Chondrocyte (in vitro differentiated cells): Measurements from ENCODE around the gene DCTN2. TPM values are rescaled to one million over a fixed set of nuclear protein-coding genes. Genes with fewer than 3 reads are reported as not detected.

Experiments used
- DNase-seq: peaks from one replicate; pipeline ENCODE4 v3.0.0; 2021; ENCODE audit warnings: mixed read lengths, low spot score
- H3K27ac Mint-ChIP-seq: one replicate; pipeline ENCODE4 v1.8.0; 2021; ENCODE audit warnings: mild to moderate bottlenecking, moderate library complexity, mixed read lengths; ENCODE audit not compliant: unreplicated experiment
- H3K27me3 Mint-ChIP-seq: 2 replicates; pipeline ENCODE4 v1.8.0; 2021; ENCODE audit warnings: low read depth, mixed read lengths
- H3K36me3 Mint-ChIP-seq: 2 replicates; pipeline ENCODE4 v1.8.0; 2021; ENCODE audit warnings: low read depth, mixed read lengths
- H3K4me1 Mint-ChIP-seq: 2 replicates; pipeline ENCODE4 v1.8.0; 2021; ENCODE audit warnings: low read depth, mild to moderate bottlenecking, mixed read lengths
- H3K4me3 Mint-ChIP-seq: one replicate; pipeline ENCODE4 v1.8.0; 2021; ENCODE audit warnings: mild to moderate bottlenecking, moderate library complexity, mixed read lengths; ENCODE audit not compliant: unreplicated experiment
- H3K9me3 Mint-ChIP-seq: 2 replicates; pipeline ENCODE4 v1.8.0; 2021; ENCODE audit warnings: low read depth, mixed read lengths
- long read RNA-seq: library from polyadenylated mRNA; stranded (forward); transcript quantifications from one replicate; pipeline ENCODE4 v2.0.0, GENCODE V29; 2021
- total RNA-seq: library from RNA; stranded (reverse); gene quantifications from 3 replicates; pipeline ENCODE4 v1.2.1, GENCODE V29; 2021
- TF ChIP-seq, protein P1 (sequence below): fragments of 200-600 bp; sonication (generic); IDR thresholded peaks from 2 replicates; pipeline ENCODE4 v1.5.0; 2021; ENCODE audit warnings: antibody characterized with exemption, mild to moderate bottlenecking, moderate library complexity

DCTN2 gene
- total RNA-seq: 104 to 117 TPM (median 112 TPM) in 3 replicates
- long read RNA-seq, transcript DCTN2-209 (14 exons, 2,061 nt): major isoform, 186 of 409 reads
- long read RNA-seq, partial matches to known transcripts: 5 of 409 reads
- long read RNA-seq, other reads (novel, unspliced or antisense): 217 of 409 reads

DNA sequence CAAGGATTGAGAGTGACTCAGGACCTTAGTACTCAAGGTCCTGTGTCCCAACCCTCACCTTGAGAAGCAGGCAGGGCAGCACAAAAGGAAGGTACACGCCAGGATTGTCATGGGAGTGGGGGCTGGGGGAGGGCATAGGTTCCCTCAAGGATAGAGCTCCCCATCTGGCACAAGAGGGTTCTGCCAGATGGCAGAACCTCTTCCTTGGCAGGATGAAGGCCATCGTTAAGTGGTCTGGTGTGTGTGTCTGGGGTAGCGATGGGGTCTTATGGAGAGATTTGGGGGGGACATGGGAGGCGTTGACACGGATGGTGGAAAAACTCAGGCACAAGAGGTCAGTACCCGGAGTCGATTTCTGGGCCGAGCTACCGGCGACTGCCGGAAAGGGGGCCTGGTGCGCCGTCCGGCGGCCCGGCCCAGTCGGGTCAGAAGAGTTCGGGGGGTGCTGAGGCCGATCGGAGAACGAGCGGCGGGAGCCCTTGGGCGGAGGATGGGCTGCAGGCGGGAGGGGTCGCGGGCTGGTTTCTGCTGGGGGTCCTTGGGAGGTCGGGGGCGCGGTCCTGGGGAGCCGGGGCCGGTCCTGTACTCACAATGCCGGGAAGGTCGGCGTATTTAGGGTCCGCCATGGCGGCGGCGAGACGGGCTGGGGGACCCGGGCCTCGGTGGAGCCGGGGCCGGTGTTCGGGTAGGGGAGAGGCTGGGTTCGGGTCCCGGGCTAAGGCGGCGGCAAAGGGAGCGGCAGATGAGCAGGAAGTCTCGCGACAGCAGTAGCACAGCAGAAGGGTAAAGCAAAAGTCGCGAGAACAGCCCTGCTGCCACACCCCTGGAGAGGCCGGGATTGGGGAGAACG lies at the start of gene DCTN2:
Gene DCTN2, minus strand, starts transcription at position 755 of the 850 bp plus-strand sequence. Its CDS starts 129 bp downstream, at position 626.
- peak within 1 kb of the TSS; percentile 97 for H3K27ac Mint-ChIP-seq
- peaks cover 4% of the 10 kb centered on the region for H3K36me3 Mint-ChIP-seq
- TF ChIP-seq, protein P1, sequence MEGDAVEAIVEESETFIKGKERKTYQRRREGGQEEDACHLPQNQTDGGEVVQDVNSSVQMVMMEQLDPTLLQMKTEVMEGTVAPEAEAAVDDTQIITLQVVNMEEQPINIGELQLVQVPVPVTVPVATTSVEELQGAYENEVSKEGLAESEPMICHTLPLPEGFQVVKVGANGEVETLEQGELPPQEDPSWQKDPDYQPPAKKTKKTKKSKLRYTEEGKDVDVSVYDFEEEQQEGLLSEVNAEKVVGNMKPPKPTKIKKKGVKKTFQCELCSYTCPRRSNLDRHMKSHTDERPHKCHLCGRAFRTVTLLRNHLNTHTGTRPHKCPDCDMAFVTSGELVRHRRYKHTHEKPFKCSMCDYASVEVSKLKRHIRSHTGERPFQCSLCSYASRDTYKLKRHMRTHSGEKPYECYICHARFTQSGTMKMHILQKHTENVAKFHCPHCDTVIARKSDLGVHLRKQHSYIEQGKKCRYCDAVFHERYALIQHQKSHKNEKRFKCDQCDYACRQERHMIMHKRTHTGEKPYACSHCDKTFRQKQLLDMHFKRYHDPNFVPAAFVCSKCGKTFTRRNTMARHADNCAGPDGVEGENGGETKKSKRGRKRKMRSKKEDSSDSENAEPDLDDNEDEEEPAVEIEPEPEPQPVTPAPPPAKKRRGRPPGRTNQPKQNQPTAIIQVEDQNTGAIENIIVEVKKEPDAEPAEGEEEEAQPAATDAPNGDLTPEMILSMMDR: peak; percentile 51
- peaks cover 54% of the 10 kb centered on the region for H3K4me1 Mint-ChIP-seq
- no peaks in the 10 kb centered on the region for H3K9me3 Mint-ChIP-seq
- H3K4me3 Mint-ChIP-seq: peak within 1 kb of the TSS; percentile 99
- H3K27me3 Mint-ChIP-seq: peaks cover 10% of the 10 kb centered on the region
- DNase-seq: peak; percentile 97

- peaks cover 26% of the 10 kb centered on the region for H3K4me1 Mint-ChIP-seq
- H3K36me3 Mint-ChIP-seq: peaks cover 18% of the 10 kb centered on the region
- no peaks in the 10 kb centered on the region for H3K9me3 Mint-ChIP-seq
- no peaks in the 10 kb centered on the region for H3K27me3 Mint-ChIP-seq
- TF ChIP-seq, protein P1: no peak
- H3K4me3 Mint-ChIP-seq: no peak overlapping the region
- no peak overlapping the region for H3K27ac Mint-ChIP-seq
- DNase-seq: no peak
These were observed 46.2 kb upstream of the DCTN2 start for GRCh38 chr12:57593187-57593586.

- Mint-ChIP-seq H3K4me1 (peaks cover 26% of the 10 kb centered on the region), H3K36me3 (peaks cover 16% of the 10 kb centered on the region), H3K27me3 (no peaks in the 10 kb centered on the region), H3K27ac (no peak overlapping the region), H3K4me3 (peak overlapping the region; percentile 92), H3K9me3 (no peaks in the 10 kb centered on the region)
- DNase-seq: no peak
- TF ChIP-seq, protein P1: no peak
These were observed 45.7 kb upstream of the DCTN2 start for GRCh38 chr12:57592551-57593165.

- TF ChIP-seq, protein P1: no peak
- no peaks in the 10 kb centered on the region for H3K27me3 Mint-ChIP-seq
- no peak for DNase-seq
- H3K27ac Mint-ChIP-seq: no peak overlapping the region
- peak overlapping the region; percentile 92 for H3K4me3 Mint-ChIP-seq
- H3K4me1 Mint-ChIP-seq: peaks cover 26% of the 10 kb centered on the region
- H3K36me3 Mint-ChIP-seq: peaks cover 11% of the 10 kb centered on the region
- no peaks in the 10 kb centered on the region for H3K9me3 Mint-ChIP-seq
These were observed 44.9 kb upstream of the DCTN2 start for GRCh38 chr12:57591782-57592325.
